ENCODE measurements around the gene AGO3. TPM values are rescaled to one million over a fixed set of nuclear protein-coding genes. Genes with fewer than 3 reads are reported as not detected.
"Not testable (repeated sequence)": the region's sequence is repeated elsewhere in the genome, so short reads cannot be mapped to it uniquely, and the experiment has no call there.

Gene AGO3
- total RNA-seq, 2 experiments from 2014 or later = 23.3 to 33.8 TPM

GRCh38 chr1:35888255-35888654, 42.6 kb upstream of the AGO3 start:
- Mint-ChIP-seq H3K4me3 (no peak overlapping the region), H3K27ac (no peak overlapping the region), H3K9me3 (ENCODE audit: low read depth) (no peaks in the 10 kb centered on the region), H3K27me3 (no peaks in the 10 kb centered on the region), H3K4me1 (peaks cover 33% of the 10 kb centered on the region), H3K36me3 (ENCODE audit: low read depth) (peaks cover 20% of the 10 kb centered on the region)
- intact Hi-C loops (cut with DNase I, micrococcal nuclease) = loop anchor here (10.0 kb wide), 2 partner anchors 197 to 497 kb away; partner anchors contain the start of genes ADPRS (in 1 of the 2), STK40 (in 1 of the 2) and TEKT2 (in 1 of the 2)
- no peak for ATAC-seq
- ChIA-PET POLR2A (no interaction called here), CTCF (interaction anchor here (0.6 to 1.0 kb wide), 2 partner anchors 173 to 300 kb away, joined by 3 read pairs; no protein-coding TSS in a partner anchor)
- no peak for DNase-seq

GRCh38 chr1:35888981-35889380, 41.9 kb upstream of the AGO3 start:
- CTCF ChIA-PET = interaction anchor here (0.6 to 1.0 kb wide), 3 partner anchors 20 to 299 kb away, joined by 3 read pairs; no protein-coding TSS in a partner anchor
- H3K27ac Mint-ChIP-seq; POLR2A ChIA-PET; ATAC-seq; H3K4me3 Mint-ChIP-seq; H3K27me3 Mint-ChIP-seq; H3K9me3 Mint-ChIP-seq (ENCODE audit: low read depth); DNase-seq: not testable (repeated sequence)
- peaks cover 32% of the 10 kb centered on the region for H3K4me1 Mint-ChIP-seq
- H3K36me3 Mint-ChIP-seq (ENCODE audit: low read depth) = peaks cover 24% of the 10 kb centered on the region
- intact Hi-C loops (cut with DNase I, micrococcal nuclease) = loop anchor here (10.0 kb wide), 2 partner anchors 196 to 496 kb away; partner anchors contain the start of genes ADPRS (in 1 of the 2), STK40 (in 1 of the 2) and TEKT2 (in 1 of the 2)

GRCh38 chr1:35893051-35893879, 37.6 kb upstream of the AGO3 start:
- Mint-ChIP-seq H3K4me1 (no peaks in the 10 kb centered on the region), H3K27me3 (no peaks in the 10 kb centered on the region), H3K9me3 (ENCODE audit: low read depth) (no peaks in the 10 kb centered on the region), H3K27ac (no peak overlapping the region), H3K36me3 (ENCODE audit: low read depth) (peaks cover 42% of the 10 kb centered on the region), H3K4me3 (no peak overlapping the region)
- intact Hi-C loops (cut with DNase I, micrococcal nuclease) = no loop called here
- ChIA-PET POLR2A (no interaction called here), CTCF (no interaction called here)
- DNase-seq = no peak
- no peak for ATAC-seq

GRCh38 chr1:35894183-35894582, 36.7 kb upstream of the AGO3 start:
- CTCF ChIA-PET = no interaction called here

GRCh38 chr1:35894656-35895055, 36.2 kb upstream of the AGO3 start:
- no peak for ATAC-seq

More at GRCh38 chr1:35894183-35894582, 36.7 kb upstream of the AGO3 start:
- Mint-ChIP-seq H3K27me3 (no peaks in the 10 kb centered on the region), H3K9me3 (ENCODE audit: low read depth) (no peaks in the 10 kb centered on the region), H3K36me3 (ENCODE audit: low read depth) (peaks cover 40% of the 10 kb centered on the region), H3K27ac (no peak overlapping the region), H3K4me3 (no peak overlapping the region), H3K4me1 (no peaks in the 10 kb centered on the region)
- intact Hi-C loops (cut with DNase I, micrococcal nuclease) = no loop called here
- ATAC-seq (no peak), DNase-seq (no peak)
- POLR2A ChIA-PET = no interaction called here

GRCh38 chr1:35899941-35900340, 31.0 kb upstream of the AGO3 start:
- no peak for ATAC-seq
- H3K36me3 Mint-ChIP-seq (ENCODE audit: low read depth) = peaks cover 29% of the 10 kb centered on the region
- ChIA-PET POLR2A (interaction anchor here (0.6 kb wide), 1 partner anchor 124 kb away, joined by 5 read pairs; no protein-coding TSS in a partner anchor), CTCF (interaction anchor here (0.8 kb wide), 1 partner anchor 605 kb away, joined by 3 read pairs; no protein-coding TSS in a partner anchor)
- DNase-seq = no peak
- no peaks in the 10 kb centered on the region for H3K4me1 Mint-ChIP-seq
- H3K27ac Mint-ChIP-seq = no peak overlapping the region
- H3K27me3 Mint-ChIP-seq = no peaks in the 10 kb centered on the region
- H3K9me3 Mint-ChIP-seq (ENCODE audit: low read depth) = no peaks in the 10 kb centered on the region
- intact Hi-C loops (cut with DNase I, micrococcal nuclease) = no loop called here
- no peak overlapping the region for H3K4me3 Mint-ChIP-seq

More at GRCh38 chr1:35894656-35895055, 36.2 kb upstream of the AGO3 start:
- intact Hi-C loops (cut with DNase I, micrococcal nuclease) = no loop called here
- CTCF ChIA-PET = no interaction called here
- H3K4me3 Mint-ChIP-seq = no peak overlapping the region
- no peaks in the 10 kb centered on the region for H3K4me1 Mint-ChIP-seq
- no peak overlapping the region for H3K27ac Mint-ChIP-seq
- POLR2A ChIA-PET = no interaction called here
- no peak for DNase-seq
- H3K9me3 Mint-ChIP-seq (ENCODE audit: low read depth) = no peaks in the 10 kb centered on the region
- H3K36me3 Mint-ChIP-seq (ENCODE audit: low read depth) = peaks cover 42% of the 10 kb centered on the region
- no peaks in the 10 kb centered on the region for H3K27me3 Mint-ChIP-seq

- H3K27ac Mint-ChIP-seq = no peak overlapping the region
- H3K4me3 Mint-ChIP-seq = no peak overlapping the region
- ChIA-PET POLR2A (no interaction called here), CTCF (interaction anchor here (0.6 to 0.8 kb wide), 4 partner anchors 18 to 249 kb away, joined by 3 read pairs; partner anchors contain the start of gene AGO1)
- H3K4me1 Mint-ChIP-seq = no peaks in the 10 kb centered on the region
- H3K9me3 Mint-ChIP-seq (ENCODE audit: low read depth) = no peaks in the 10 kb centered on the region
- intact Hi-C loops (cut with DNase I, micrococcal nuclease) = no loop called here
- no peaks in the 10 kb centered on the region for H3K27me3 Mint-ChIP-seq
- peaks cover 23% of the 10 kb centered on the region for H3K36me3 Mint-ChIP-seq (ENCODE audit: low read depth)
- ATAC-seq = no peak
- no peak for DNase-seq
Observed at GRCh38 chr1:35901235-35901634, 29.7 kb upstream of the AGO3 start.

- ChIA-PET CTCF (interaction anchor here (0.7 kb wide), 1 partner anchor 93 kb away, joined by 3 read pairs; no protein-coding TSS in a partner anchor), POLR2A (no interaction called here)
- H3K36me3 Mint-ChIP-seq (ENCODE audit: low read depth) = peaks cover 25% of the 10 kb centered on the region
- peak overlapping the region; percentile 25 for H3K27ac Mint-ChIP-seq
- H3K27me3 Mint-ChIP-seq = no peaks in the 10 kb centered on the region
- intact Hi-C loops (cut with DNase I, micrococcal nuclease) = no loop called here
- H3K4me1 Mint-ChIP-seq = no peaks in the 10 kb centered on the region
- DNase-seq = no peak
- no peaks in the 10 kb centered on the region for H3K9me3 Mint-ChIP-seq (ENCODE audit: low read depth)
- ATAC-seq = no peak
- no peak overlapping the region for H3K4me3 Mint-ChIP-seq
Observed at GRCh38 chr1:35902671-35903070, 28.2 kb upstream of the AGO3 start.

GRCh38 chr1:35914717-35915116, 16.2 kb upstream of the AGO3 start:
- no peak overlapping the region for H3K27ac Mint-ChIP-seq
- no peak for DNase-seq
- no peaks in the 10 kb centered on the region for H3K27me3 Mint-ChIP-seq
- peaks cover 35% of the 10 kb centered on the region for H3K36me3 Mint-ChIP-seq (ENCODE audit: low read depth)
- ChIA-PET POLR2A (no interaction called here), CTCF (no interaction called here)
- intact Hi-C loops (cut with DNase I, micrococcal nuclease) = no loop called here
- H3K9me3 Mint-ChIP-seq (ENCODE audit: low read depth) = no peaks in the 10 kb centered on the region
- no peaks in the 10 kb centered on the region for H3K4me1 Mint-ChIP-seq
- no peak for ATAC-seq
- H3K4me3 Mint-ChIP-seq = no peak overlapping the region

GRCh38 chr1:35915693-35916092, 15.2 kb upstream of the AGO3 start:
- CTCF ChIA-PET = no interaction called here
- DNase-seq (no peak), ATAC-seq (no peak)
- Mint-ChIP-seq H3K27ac (no peak overlapping the region), H3K4me1 (no peaks in the 10 kb centered on the region), H3K4me3 (no peak overlapping the region), H3K27me3 (no peaks in the 10 kb centered on the region), H3K9me3 (ENCODE audit: low read depth) (no peaks in the 10 kb centered on the region), H3K36me3 (ENCODE audit: low read depth) (peaks cover 44% of the 10 kb centered on the region)
- intact Hi-C loops (cut with DNase I, micrococcal nuclease) = no loop called here
- POLR2A ChIA-PET = no interaction called here

- Mint-ChIP-seq H3K9me3 (ENCODE audit: low read depth) (no peaks in the 10 kb centered on the region), H3K27ac (no peak overlapping the region), H3K4me1 (no peaks in the 10 kb centered on the region), H3K36me3 (ENCODE audit: low read depth) (peaks cover 14% of the 10 kb centered on the region), H3K27me3 (no peaks in the 10 kb centered on the region), H3K4me3 (no peak overlapping the region)
- ATAC-seq = no peak
- DNase-seq = no peak
- ChIA-PET CTCF (no interaction called here), POLR2A (no interaction called here)
- intact Hi-C loops (cut with DNase I, micrococcal nuclease) = no loop called here
Observed at GRCh38 chr1:35923791-35924221, 7.1 kb upstream of the AGO3 start.

- Mint-ChIP-seq H3K36me3 (ENCODE audit: low read depth) (peaks cover 8% of the 10 kb centered on the region), H3K27me3 (no peaks in the 10 kb centered on the region), H3K4me1 (peaks cover 7% of the 10 kb centered on the region), H3K9me3 (ENCODE audit: low read depth) (no peaks in the 10 kb centered on the region), H3K27ac (no peak overlapping the region), H3K4me3 (no peak overlapping the region)
- intact Hi-C loops (cut with DNase I, micrococcal nuclease) = no loop called here
- no peak for DNase-seq
- ChIA-PET POLR2A (no interaction called here), CTCF (interaction anchor here (0.6 kb wide), 1 partner anchor 238 kb away, joined by 3 read pairs; no protein-coding TSS in a partner anchor)
- no peak for ATAC-seq
Observed at GRCh38 chr1:35924838-35925237, 6.1 kb upstream of the AGO3 start.
